22Rv1 (cell line): ENCODE results near the gene RPGRIP1L.

ENCODE experiments used
- CTCF ChIP-seq: fragments of 450-650 bp; IDR thresholded peaks from 2 replicates; pipeline ENCODE4 v1.5.1; 2017; ENCODE audit warnings: mild to moderate bottlenecking
- ZFX ChIP-seq: fragments of 450-650 bp; IDR thresholded peaks from 2 replicates; pipeline ENCODE4 v1.6.1; 2017; ENCODE audit warnings: antibody characterized with exemption, borderline replicate concordance

- TF ChIP-seq CTCF (no peak), ZFX (no peak)
Observed at GRCh38 chr16:53576210-53576609, 127.4 kb downstream of the RPGRIP1L start.
